ENCODE measurements around the gene PRSS2. TPM values are rescaled to one million over a fixed set of nuclear protein-coding genes. Genes with fewer than 3 reads are reported as not detected.
"Not testable (repeated sequence)": the region's sequence is repeated elsewhere in the genome, so short reads cannot be mapped to it uniquely, and the experiment has no call there.

PRSS2 gene
- total and polyA plus RNA-seq, 2 donors (not counting 3 experiments of a cell fraction or from before 2014, with no cell fraction given): 0.25 TPM; not detected in 1

- dilution Hi-C loops (cut with MboI; ENCODE audit: extremely low pct_ligation_motif_present, low sequenced_read_pairs) (no loop called here), intact Hi-C loops (cut with micrococcal nuclease) (no loop called here)
- DNase-seq (ENCODE audit: low read depth, low spot score): no peak
- H3K4me3 ChIP-seq (replicated peaks in 1 of 3; ENCODE audit: insufficient read depth in 1 of 3, low read depth in 1 of 3, low read length in 3 of 3): no peak overlapping the region
- no peaks in the 10 kb centered on the region for H3K9me3 ChIP-seq (replicated peaks; ENCODE audit: control insufficient read depth, insufficient read depth, low read length)
- BruUV-seq (replicated peaks): no TSS peak
- H3K4me1 ChIP-seq (ENCODE audit: control insufficient read depth, extremely low read depth, insufficient read depth, low read length): no peaks in the 10 kb centered on the region
- no peak overlapping the region for H3K9ac ChIP-seq (replicated peaks; ENCODE audit: extremely low read depth, insufficient read depth, low read length)
- peaks cover 10 to 13% of the 10 kb centered on the region in 2 experiments for H3K27me3 ChIP-seq (ENCODE audit: control insufficient read depth in 2 of 2, insufficient read depth in 2 of 2, low read length in 2 of 2)
- H3K9me1 ChIP-seq (replicated peaks; ENCODE audit: control insufficient read depth, extremely low read depth, insufficient read depth, low read length): no peaks in the 10 kb centered on the region
- H3K4me2 ChIP-seq (ENCODE audit: insufficient read depth, low read length): no peak overlapping the region
- H3K79me2 ChIP-seq (ENCODE audit: control insufficient read depth, insufficient read depth, low read length): no peaks in the 10 kb centered on the region
- no peak for FAIRE-seq
- POLR2A ChIA-PET: no interaction called here
- TF ChIP-seq EZH2 (IDR thresholded peaks at IDR 0.05; ENCODE audit: borderline replicate concordance, low read depth, low read length, severe bottlenecking): no peak
- TF ChIP-seq, protein P1, sequence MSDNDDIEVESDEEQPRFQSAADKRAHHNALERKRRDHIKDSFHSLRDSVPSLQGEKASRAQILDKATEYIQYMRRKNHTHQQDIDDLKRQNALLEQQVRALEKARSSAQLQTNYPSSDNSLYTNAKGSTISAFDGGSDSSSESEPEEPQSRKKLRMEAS (IDR thresholded peaks at IDR 0.05; ENCODE audit: insufficient read depth, insufficient read length): no peak
- no peak for TF ChIP-seq POLR2A (IDR thresholded peaks at IDR 0.05; ENCODE audit: low read depth, low read length)
- TF ChIP-seq JUN (IDR thresholded peaks at IDR 0.05; ENCODE audit: borderline replicate concordance, insufficient read depth, insufficient read length, low read depth): no peak
- H3K36me3 ChIP-seq (ENCODE audit: control insufficient read depth in 2 of 2, extremely low read depth in 1 of 2, insufficient read depth in 2 of 2, low read length in 2 of 2): no peaks in the 10 kb centered on the region
- H4K20me1 ChIP-seq (replicated peaks; ENCODE audit: control insufficient read depth, extremely low read depth, insufficient read depth, low read length): no peaks in the 10 kb centered on the region
- CTCF ChIA-PET: interaction anchor here (2.1 kb wide), 1 partner anchor 38 kb away, joined by 5 read pairs; no protein-coding TSS in a partner anchor
- H3K27ac ChIP-seq (ENCODE audit: insufficient read depth, low read depth, low read length): no peak overlapping the region
- H2AFZ ChIP-seq (ENCODE audit: low read depth, low read length): no peak overlapping the region
Measured at GRCh38 chr7:142745745-142746144, 25.0 kb upstream of the PRSS2 start.

DNA sequence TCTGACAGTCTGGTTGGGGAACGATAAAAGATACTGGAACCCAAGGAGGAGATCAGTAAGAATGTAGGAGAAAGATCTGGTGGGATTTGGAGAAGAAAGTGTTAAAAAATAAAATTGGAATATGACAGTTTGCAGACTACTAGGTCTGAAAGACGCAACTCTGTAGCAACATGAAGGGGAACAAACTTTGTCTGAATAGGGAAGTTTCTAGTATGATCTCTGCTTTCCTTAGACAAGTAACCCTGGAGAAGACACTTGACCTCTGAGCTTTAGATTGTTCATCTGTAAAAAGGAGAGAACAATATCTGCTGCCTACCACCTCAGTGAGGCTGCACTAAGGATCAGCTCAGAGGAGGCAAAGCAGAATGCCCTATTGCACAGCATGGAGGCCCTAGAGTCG is 24.5 kb upstream of the PRSS2 start:
- no peaks in the 10 kb centered on the region for H4K20me1 ChIP-seq (replicated peaks; ENCODE audit: control insufficient read depth, extremely low read depth, insufficient read depth, low read length)
- H3K4me1 ChIP-seq (ENCODE audit: control insufficient read depth, extremely low read depth, insufficient read depth, low read length): no peaks in the 10 kb centered on the region
- H3K9me3 ChIP-seq (replicated peaks; ENCODE audit: control insufficient read depth, insufficient read depth, low read length): no peaks in the 10 kb centered on the region
- DNase-seq (ENCODE audit: low read depth, low spot score) (no peak), FAIRE-seq (no peak)
- H3K9me1 ChIP-seq (replicated peaks; ENCODE audit: control insufficient read depth, extremely low read depth, insufficient read depth, low read length): no peaks in the 10 kb centered on the region
- H3K4me3 ChIP-seq (replicated peaks in 1 of 3; ENCODE audit: insufficient read depth in 1 of 3, low read depth in 1 of 3, low read length in 3 of 3): no peak overlapping the region
- no peaks in the 10 kb centered on the region for H3K79me2 ChIP-seq (ENCODE audit: control insufficient read depth, insufficient read depth, low read length)
- no peak overlapping the region for H3K27ac ChIP-seq (ENCODE audit: insufficient read depth, low read depth, low read length)
- H3K4me2 ChIP-seq (ENCODE audit: insufficient read depth, low read length): no peak overlapping the region
- no peaks in the 10 kb centered on the region for H3K36me3 ChIP-seq (ENCODE audit: control insufficient read depth in 2 of 2, extremely low read depth in 1 of 2, insufficient read depth in 2 of 2, low read length in 2 of 2)
- no peak overlapping the region for H3K9ac ChIP-seq (replicated peaks; ENCODE audit: extremely low read depth, insufficient read depth, low read length)
- POLR2A ChIA-PET: no interaction called here
- intact Hi-C loops (cut with micrococcal nuclease) (no loop called here), dilution Hi-C loops (cut with MboI; ENCODE audit: extremely low pct_ligation_motif_present, low sequenced_read_pairs) (no loop called here)
- CTCF ChIA-PET: interaction anchor here (2.1 kb wide), 1 partner anchor 37 kb away, joined by 5 read pairs; no protein-coding TSS in a partner anchor
- peaks cover 8 to 13% of the 10 kb centered on the region in 2 experiments for H3K27me3 ChIP-seq (ENCODE audit: control insufficient read depth in 2 of 2, insufficient read depth in 2 of 2, low read length in 2 of 2)
- BruUV-seq (replicated peaks): no TSS peak
- H2AFZ ChIP-seq (ENCODE audit: low read depth, low read length): no peak overlapping the region
- TF ChIP-seq FOS (IDR thresholded peaks at IDR 0.05; ENCODE audit: borderline replicate concordance, insufficient read depth, low read length): no peak
- no peak for TF ChIP-seq CTCF (IDR thresholded peaks at IDR 0.05; ENCODE audit: extremely low read depth in 1 of 2, insufficient read depth in 1 of 2, low read depth in 1 of 2, low read length in 2 of 2)
- TF ChIP-seq JUN (IDR thresholded peaks at IDR 0.05; ENCODE audit: borderline replicate concordance, insufficient read depth, insufficient read length, low read depth): no peak
- TF ChIP-seq, protein P1 (IDR thresholded peaks at IDR 0.05; ENCODE audit: insufficient read depth, insufficient read length): no peak

DNA sequence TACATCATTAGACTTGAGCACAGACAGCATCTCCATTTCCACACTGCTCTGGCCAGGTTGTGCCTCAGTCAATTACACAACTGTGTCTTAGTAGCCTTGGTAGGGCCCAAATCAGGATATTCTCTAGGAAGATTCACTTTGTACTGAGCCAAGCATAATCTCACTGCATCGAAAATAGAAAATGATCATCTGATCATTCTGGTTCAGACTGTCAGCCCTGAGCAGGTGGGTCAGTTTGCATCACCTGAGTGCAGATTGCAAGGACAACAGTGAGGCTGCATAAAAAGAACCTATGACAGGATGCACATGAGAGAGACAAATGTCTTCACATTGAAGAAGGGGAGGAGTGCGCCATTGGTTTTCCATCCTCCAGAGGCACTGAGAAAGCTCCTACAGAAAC is 22.4 kb upstream of the PRSS2 start:
- FAIRE-seq; H3K27ac ChIP-seq (ENCODE audit: insufficient read depth, low read depth, low read length); H3K4me2 ChIP-seq (ENCODE audit: insufficient read depth, low read length); POLR2A ChIA-PET; CTCF ChIA-PET; H3K9me1 ChIP-seq (replicated peaks; ENCODE audit: control insufficient read depth, extremely low read depth, insufficient read depth, low read length); H3K9ac ChIP-seq (replicated peaks; ENCODE audit: extremely low read depth, insufficient read depth, low read length); H2AFZ ChIP-seq (ENCODE audit: low read depth, low read length); H4K20me1 ChIP-seq (replicated peaks; ENCODE audit: control insufficient read depth, extremely low read depth, insufficient read depth, low read length); intact Hi-C loops (cut with micrococcal nuclease); H3K79me2 ChIP-seq (ENCODE audit: control insufficient read depth, insufficient read depth, low read length); H3K4me3 ChIP-seq (replicated peaks in 1 of 3; ENCODE audit: insufficient read depth in 1 of 3, low read depth in 1 of 3, low read length in 3 of 3); dilution Hi-C loops (cut with MboI; ENCODE audit: extremely low pct_ligation_motif_present, low sequenced_read_pairs); DNase-seq (ENCODE audit: low read depth, low spot score); H3K9me3 ChIP-seq (replicated peaks; ENCODE audit: control insufficient read depth, insufficient read depth, low read length); H3K4me1 ChIP-seq (ENCODE audit: control insufficient read depth, extremely low read depth, insufficient read depth, low read length); BruUV-seq (replicated peaks); H3K36me3 ChIP-seq (ENCODE audit: control insufficient read depth in 2 of 2, extremely low read depth in 1 of 2, insufficient read depth in 2 of 2, low read length in 2 of 2): not testable (repeated sequence)
- peaks cover 5 to 11% of the 10 kb centered on the region in 2 experiments for H3K27me3 ChIP-seq (ENCODE audit: control insufficient read depth in 2 of 2, insufficient read depth in 2 of 2, low read length in 2 of 2)
